NCI-H82 treated with DMSO at 0.1 percent for 48 hours (cell line): ENCODE data around the gene KCNS3.
"Not testable (repeated sequence)": the region's sequence is repeated elsewhere in the genome, so short reads cannot be mapped to it uniquely, and the experiment has no call there.

Source experiments
- DNase-seq: peaks from one replicate; lab custom pipeline; 2025; ENCODE audit not compliant: unreplicated experiment; lab: John Stamatoyannopoulos, UW

Gene KCNS3

DNA sequence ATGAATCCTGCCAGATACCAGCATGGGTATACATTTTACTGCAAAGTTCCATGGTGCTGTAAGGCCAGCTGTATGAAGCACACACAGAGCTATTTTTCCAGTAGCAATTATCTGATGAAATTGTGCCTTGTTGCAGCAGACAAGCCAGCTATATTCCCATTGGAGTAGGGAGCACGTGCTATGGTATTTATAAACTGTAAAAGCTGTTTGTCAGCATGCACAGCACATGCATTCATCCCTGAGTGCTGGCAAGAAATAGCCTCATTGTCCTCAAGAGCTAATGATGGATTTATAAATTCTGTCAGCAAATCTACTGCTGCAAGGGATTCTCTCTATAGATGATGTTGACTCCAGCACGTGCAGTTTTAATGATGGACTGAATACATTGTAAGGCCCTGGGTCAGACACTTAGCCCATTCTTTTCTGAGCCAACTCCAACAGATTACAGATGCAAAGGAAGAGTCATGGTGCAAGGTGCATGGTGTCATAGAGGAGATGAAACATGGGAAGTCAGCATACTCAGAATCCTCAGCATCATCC, 61.7 kb downstream of the KCNS3 start:
- DNase-seq = no peak

DNA sequence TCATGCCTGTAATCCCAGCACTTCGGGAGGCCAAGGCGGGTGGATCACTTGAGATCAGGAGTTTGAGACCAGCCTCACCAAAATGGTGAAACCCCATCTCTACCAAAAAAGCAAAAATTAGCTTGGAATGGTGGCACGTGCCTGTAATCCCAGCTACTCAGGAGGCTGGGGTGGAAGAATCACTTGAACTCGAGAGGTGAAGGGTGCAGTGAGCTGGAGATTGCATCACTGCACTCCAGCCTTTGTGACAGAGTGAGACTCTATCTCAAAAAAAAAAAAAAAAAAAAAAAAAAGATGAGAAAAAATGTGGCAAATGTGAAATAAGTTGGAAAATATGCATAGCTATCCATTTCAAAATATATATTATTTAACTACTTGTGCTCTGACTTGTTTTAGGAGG, 65.0 kb downstream of the KCNS3 start:
- DNase-seq = no peak

DNA sequence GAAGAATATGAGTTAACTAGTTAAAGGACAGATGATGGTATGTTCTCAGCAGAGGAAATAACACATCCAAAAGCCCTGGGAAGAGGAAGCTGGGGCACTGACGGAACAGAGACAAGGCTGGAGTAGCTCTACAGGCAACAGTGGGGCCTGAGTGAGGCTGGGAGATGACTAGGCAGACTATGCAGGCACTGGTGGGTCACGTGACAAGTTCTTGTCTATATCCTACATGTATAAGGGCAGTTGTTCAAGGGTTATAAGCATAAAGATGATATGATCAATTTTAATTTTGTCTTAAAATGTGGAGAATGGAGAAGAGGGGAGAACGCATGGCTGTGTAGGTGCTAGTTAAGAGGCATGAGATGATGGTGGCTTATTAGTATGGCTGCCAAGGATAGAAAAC, 68.6 kb downstream of the KCNS3 start:
- no peak for DNase-seq

DNA sequence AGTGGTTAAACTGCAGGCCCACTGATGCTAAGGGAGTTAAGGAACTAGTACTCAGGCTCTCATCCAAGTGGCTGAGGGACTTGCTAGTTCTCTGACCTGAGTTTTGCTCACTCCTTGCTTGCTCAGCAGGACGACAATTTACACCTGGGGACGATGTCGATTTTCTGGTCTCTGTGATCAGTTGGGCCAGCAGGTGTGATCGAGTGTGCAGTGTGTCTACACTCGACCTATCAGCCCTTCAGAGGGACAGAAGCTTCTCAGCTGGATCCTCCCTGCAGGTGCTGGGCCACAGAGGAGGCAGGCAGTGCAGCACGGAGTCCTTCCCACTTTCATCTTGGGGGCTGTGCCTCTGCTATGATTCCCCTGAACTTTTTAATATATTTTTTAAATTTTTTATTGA, 71.5 kb downstream of the KCNS3 start:
- no peak for DNase-seq

DNA sequence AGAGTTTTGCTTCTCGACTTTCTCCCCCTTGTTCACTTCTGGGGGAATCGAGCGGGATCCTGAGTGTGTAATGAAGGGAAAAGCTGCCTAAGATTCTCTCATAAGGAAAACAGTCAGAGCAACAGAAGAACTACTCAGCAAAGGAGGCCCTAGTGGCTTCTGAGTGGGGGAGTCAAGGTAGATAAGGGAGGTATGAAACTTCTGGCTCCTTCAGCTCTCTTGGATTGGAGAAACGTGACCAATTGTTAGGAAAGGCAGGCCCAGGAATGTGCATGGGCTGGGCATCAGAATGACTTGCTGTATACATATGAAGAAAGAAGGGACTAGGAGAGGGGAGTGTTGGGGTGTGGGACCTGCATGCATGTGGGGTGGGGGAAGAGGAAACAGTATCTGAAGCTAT, 73.1 kb downstream of the KCNS3 start:
- no peak for DNase-seq

DNA sequence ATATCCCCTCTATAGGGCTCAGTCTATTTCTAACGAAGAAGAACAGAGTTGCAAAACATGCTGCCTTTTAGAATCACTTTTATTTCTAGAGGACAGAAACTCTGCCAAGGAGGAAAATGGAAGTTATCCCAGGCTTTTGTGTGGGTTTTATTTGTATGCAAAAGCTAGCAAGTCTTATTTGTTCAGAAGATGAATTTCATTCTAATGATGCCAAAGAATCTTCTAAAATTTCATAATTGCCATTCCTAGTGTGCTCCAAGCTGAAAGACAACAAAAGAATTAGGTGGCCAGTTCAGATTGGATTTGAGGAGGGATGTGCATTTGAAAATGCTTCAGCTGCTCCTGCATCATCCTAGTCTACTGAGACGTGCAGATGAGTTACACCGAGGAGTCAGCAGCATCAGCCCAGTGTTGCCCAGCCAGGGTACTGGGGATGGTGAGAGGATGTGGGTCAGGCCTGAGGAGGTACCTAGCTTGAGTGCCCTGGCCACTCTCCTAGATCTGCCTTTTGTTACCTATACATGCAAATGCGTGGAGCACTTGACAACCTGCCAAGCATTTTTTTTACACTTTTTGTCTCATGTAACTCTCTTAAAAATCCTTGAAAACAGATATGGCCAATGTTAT, 80.1 kb downstream of the KCNS3 start:
- DNase-seq = no peak

DNA sequence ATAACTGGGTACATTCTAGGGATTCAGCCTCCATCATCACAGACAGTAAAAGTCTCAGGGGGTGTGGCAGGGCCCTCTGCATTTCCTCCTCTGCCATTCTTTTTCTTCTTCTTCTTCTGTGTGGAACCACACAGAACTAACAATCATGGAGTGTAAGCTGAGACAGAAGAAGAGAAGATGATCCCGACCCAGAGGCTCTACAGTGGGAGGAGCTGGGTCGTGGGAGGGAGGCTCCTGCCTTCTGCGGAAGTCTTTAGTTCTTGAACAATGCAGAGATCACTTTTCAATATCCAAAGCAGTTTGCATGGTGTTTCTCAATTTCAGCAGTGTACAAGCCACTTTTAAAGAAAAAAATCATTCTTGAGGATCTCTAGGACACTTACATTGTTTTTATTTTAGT, 80.9 kb downstream of the KCNS3 start:
- DNase-seq = no peak

DNA sequence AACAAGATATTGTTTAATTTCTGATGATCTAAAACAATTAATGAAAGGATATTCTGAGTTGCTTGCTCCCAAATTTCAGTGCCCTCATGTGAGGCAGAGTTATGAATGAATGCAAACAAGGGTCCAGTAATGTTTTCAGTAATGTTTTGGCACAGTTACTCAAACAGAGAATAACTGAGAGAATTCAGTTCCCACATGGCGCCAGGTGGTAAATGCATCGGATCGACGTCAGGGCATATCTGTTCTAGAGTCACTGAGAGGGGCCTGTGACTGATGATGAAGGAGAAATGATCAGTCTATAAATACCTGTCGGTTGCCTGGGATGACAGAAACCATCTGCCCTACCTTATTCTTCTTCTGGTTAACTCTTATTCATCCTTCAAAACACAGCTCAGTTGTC, 81.4 kb downstream of the KCNS3 start:
- no peak for DNase-seq

DNA sequence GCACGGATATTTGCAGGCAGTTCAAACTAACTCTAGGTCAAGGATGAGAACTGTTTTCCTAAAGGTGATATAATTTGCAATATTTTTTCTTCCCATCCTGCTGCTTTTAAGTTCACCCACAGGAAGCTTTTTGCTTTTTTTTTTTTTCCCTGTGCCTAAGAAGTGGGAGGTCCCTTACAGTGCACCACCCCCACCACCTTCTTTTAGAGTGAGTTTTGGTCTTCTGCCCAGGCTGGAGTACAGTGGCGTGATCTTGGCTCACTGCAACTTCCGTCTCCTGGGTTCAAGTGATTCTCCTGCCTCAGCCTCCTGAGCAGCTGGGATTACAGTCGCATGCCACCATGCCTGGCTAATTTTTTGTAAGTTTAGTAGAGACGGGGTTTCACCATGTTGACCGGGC, 82.5 kb downstream of the KCNS3 start:
- no peak for DNase-seq

DNA sequence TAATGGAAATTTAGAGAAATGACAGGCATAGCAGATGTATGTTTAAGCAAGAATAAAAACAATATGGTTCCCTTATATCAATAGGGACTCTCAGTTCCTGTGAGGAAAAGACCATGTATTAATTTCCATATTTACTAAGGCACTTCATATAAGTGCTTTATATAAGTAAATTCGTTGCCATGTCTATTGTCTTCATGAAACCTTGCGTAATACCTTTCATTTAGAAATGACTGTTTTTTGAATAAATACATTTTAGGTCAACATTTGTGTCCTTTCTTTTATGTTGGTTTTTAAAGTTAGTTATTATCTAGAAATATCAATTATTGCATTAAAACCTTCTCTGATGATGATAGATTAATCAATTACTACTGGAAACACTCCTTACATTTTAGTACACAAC, 83.3 kb downstream of the KCNS3 start:
- DNase-seq = no peak

DNA sequence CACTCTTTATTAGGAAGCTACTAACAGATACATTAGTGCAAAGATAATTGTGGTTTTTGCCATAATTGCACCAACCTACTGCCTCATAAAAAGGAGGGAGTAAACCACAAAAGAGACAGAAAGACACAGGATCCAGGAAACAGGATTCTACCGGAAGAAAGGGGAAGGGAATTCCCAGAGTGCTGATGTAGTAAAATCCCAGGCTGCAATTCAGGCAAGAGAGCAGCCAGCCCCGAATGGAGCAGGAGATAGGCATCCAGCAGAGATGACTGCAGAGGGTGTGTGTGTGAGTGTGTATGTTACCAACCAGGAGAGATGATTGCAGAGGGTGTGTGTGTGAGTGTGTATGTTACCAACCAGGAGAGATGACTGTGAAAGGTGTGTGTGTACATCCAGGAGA, 84.4 kb downstream of the KCNS3 start:
- DNase-seq = no peak

DNA sequence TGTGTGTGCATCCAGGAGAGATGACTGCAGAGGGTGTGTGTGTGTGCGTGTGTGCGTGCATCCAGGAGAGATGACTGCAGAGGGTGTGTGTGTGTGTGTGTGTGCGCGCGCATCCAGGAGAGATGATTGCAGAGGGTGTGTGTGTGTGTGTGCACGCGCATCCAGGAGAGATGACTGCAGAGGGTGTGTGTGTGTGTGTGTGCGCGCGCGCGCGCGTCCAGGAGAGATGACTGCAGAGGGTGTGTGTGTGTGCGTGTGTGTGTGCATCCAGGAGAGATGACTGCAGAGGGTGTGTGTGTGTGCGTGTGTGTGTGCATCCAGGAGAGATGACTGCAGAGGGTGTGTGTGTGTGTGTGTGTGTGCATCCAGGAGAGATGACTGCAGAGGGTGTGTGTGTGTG, 85.1 kb downstream of the KCNS3 start:
- not testable (repeated sequence) for DNase-seq

DNA sequence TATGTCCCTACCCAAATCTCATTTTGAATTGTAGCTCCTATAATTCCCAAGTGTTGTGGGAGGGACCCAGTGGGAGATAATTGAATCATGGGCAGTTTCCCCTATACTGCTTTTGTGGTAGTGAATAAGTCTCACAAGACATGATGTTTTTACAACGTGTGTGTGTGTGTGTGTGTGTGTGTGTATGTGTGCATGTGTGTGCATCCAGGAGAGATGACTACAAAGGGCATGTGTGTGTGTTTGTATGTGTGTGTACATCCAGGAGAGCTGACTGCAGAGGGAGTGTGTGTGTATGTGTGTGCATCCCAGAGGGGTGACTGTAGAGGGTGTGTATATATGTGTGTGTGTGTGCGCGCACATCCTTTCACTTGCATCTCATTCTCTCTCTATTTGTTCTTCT, 86.7 kb downstream of the KCNS3 start:
- DNase-seq = no peak

DNA sequence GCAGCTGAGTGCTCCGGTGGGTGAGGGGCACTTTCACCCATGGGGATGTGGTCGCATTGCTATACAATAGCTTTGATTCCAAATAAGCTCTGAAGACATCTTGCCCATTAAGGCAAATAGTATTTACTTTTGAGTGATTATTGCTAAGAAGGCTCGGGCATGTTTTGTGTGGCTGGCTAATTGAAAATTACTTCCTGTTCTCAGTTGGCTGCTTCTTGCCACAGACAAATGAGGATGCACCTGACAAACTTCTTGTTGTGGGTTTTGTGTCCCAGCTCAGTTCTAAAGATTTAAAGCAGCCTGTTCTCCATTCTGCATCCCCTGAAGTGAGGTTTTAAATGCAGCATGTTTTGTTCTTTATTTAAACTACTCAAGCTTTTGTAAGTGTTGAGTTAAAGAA, 88.3 kb downstream of the KCNS3 start:
- DNase-seq = no peak

DNA sequence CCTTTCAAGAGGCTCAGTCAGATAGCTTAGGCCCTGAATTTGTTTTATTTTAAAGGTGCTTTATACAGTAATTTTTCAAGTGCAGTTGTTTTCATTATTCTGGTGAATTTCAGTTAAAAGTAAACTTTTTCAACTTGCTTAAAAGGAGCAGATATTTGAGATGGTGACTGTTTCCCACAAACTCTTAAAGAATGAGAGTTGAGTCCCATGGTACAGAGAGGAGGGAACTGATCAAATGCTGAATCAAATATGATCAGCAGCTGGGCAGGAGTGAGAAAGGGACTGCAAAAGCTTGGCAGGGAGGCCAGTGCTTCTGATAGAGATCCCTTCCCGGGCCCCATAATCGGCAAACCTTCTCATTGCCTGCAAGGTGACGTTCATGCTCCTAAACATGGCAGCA, 91.2 kb downstream of the KCNS3 start:
- DNase-seq = no peak

DNA sequence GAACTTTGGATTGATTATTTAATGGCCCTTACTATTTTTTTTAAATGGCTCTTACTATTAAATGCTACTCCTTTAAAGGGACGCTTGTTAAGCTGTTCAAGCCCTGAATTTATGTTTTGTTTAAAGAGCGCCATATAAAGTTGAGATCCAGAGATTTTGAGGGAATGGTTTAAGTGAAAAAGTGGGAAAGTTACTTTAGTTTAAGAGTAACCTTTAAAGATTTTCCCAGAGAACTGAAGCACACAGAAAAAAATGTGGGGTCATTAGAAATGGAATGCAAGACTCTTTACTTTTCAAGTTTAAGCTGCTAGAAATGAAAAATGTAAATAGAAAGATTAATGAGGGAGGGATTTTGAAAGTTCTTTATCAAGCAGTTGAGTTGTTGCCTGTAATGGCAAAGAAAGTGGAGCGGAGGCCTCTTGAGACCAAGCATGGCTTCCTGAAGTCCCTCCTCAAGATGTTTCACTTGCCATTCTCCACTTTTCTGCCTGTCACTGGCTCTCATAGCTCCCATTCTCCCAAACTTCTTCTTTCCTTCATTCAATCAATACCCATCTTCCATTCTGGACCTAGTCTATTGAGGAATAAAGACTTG, 93.2 kb downstream of the KCNS3 start:
- DNase-seq = no peak

DNA sequence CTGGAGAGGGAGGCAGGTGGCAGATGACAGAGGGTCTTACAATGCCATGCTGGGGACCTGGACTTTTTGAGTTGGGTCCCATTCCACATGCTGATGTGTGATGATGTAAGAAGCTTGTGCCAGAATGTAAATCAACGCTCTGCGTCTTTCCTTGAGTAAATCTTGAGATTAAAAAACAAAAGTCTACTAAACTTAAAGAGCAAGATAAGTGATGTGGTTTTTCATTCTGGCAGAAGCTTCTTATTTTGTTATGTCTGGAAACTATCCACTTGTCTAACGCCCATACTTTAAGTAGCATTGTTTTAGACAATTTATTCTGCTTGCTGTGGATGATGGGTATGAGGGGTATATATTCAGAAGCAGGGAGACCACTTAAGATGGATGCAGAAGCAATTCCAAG, 94.5 kb downstream of the KCNS3 start:
- no peak for DNase-seq

DNA sequence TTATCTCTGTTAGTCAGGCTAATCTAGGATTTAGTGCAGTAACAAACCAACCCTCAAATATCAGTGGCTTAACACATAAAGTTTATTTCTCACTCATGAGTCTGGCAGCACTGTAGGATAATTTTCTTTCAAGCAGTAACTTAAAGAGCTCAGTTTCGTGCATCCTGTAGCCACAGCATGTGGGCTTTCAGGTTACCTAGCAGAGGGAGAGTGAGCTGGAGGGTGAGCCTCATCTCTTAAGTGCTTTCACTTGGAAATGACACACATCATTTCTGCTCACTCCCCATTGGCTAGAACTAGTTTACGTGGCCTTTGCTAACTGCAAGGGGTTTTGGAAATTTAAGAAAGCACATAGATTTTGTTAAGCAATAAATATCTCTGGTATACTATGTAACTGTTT, 96.9 kb downstream of the KCNS3 start:
- no peak for DNase-seq

DNA sequence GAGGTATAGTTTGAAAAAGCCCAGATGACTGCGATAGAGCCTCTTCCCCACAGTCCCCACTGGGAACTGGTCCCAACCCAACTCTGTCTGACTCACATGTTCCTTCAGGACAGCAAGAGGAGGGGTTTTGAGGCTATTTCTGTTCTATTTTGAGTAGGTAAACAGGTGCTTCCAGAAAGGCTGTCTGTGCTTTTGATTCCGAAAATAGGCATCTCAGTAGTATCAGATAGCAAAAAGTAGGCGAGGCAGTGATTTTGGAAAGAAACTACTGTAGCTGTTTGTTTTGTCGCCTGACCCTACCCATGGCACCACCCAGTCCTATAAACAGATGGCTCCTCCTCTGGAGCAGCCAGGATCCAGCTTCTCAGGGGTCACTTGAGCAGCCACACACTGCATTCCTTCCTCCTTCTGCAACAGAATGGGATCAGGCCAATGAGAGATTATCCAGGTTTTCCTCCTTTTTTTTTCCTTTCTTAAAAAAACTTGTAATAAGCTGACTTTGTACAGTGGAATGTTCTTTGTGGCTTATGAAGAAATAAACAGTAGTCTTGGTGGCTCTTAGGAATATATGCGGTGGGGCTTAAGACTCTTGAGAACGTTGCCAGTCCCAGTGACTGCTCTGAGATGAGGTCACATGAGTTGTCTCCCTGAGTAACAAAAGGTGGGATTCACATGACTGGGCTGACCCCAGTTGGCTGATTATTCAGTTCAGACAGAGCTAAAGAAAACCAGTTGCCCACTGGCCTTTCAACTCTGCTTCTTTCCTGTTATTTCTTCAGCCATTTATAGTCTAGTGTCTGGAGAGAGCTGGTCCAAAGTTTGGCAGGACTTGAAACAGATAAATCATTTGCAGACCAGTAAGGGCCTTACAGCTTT, 98.6 kb downstream of the KCNS3 start:
- no peak for DNase-seq

DNA sequence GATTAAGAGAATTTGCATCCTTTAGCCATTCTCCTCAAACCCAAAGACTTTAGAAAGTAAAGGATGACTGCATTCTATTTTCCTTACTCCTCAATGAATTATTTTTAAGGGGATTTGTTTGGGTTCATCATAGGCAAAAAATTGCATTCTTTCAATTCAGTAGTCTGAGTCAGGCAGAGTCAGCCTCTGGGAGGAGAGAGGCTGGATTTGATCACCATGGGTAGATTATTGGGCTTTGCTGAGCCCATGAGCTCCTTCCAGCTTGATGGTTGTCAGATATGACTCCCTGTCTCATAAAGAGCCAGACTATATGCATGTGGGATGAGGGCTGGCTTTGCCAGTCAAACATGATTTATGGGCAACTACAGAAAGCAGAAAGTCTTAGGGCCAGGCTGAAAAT, 101.2 kb downstream of the KCNS3 start:
- no peak for DNase-seq

DNA sequence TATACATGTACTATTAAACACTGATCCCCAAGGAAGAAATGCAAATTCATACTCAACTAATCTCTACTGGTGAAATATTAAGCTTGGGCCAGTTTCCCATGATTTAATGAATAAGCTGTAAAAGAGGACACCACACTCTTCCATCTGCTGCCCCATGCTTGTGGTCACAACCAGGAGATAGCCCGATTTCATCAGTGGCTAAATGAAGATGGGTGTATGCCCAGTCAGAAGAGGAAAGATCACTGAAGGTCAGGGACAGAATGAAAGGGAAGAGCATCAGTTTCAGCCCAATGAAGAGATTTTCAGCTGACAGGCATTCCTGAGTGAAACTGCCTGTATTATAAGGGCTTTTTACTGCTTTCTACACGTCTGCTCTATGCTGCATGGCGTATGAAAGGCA, 103.5 kb downstream of the KCNS3 start:
- no peak for DNase-seq
